Measurements from ENCODE around the gene SPRING1.

GRCh38 chr12:116703214-116703795 lies 34.6 kb downstream of the SPRING1 start:
- no peak for TF ChIP-seq EZH2 (IDR thresholded peaks at IDR 0.05; ENCODE audit: borderline replicate concordance, low read depth, low read length, severe bottlenecking)
- TF ChIP-seq, protein P1, sequence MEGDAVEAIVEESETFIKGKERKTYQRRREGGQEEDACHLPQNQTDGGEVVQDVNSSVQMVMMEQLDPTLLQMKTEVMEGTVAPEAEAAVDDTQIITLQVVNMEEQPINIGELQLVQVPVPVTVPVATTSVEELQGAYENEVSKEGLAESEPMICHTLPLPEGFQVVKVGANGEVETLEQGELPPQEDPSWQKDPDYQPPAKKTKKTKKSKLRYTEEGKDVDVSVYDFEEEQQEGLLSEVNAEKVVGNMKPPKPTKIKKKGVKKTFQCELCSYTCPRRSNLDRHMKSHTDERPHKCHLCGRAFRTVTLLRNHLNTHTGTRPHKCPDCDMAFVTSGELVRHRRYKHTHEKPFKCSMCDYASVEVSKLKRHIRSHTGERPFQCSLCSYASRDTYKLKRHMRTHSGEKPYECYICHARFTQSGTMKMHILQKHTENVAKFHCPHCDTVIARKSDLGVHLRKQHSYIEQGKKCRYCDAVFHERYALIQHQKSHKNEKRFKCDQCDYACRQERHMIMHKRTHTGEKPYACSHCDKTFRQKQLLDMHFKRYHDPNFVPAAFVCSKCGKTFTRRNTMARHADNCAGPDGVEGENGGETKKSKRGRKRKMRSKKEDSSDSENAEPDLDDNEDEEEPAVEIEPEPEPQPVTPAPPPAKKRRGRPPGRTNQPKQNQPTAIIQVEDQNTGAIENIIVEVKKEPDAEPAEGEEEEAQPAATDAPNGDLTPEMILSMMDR (IDR thresholded peaks at IDR 0.05; ENCODE audit: borderline replicate concordance, extremely low read depth, low read length, poor library complexity, severe bottlenecking), result peak; percentile 92
